ENCODE results near the gene PROC.
A peak's percentile ranks its signal among the peaks of the same experiment; 100 is the strongest.

PROC gene

DNA sequence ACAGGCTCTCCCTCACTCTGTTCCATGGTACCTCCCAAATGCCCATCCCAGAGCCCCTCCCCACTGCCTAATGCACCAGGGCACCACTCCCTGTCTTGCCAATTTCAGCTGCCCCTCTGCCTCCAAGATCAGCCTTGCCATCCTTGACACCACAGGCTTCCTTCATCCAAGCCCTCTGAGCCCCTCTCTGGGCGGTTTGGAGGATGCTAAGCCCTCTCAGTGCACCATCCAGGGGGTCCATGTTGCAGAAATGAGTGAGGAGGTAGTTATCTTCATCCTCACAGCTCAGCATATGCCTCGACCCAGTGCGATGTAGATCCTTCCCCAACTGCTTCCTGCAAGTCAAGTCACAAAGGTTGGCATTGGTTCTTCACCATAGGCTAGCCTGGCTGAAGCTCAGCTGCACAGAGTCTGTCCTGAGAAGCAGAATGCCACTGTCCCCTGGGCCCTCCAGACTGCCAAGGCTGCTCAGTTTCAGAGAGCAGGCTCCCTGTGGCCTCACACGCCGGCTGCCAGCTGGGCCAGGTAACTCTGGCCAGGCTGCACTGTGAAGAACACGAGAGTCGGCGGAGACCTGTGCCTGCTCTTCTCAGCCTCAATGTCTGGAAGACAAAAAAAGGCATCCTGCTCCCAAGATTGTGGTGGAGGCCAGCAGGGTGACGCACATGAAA is 20.5 kb upstream of the PROC start:
- H3K9me3 ChIP-seq (ENCODE audit: control insufficient read depth in 2 of 2, low read length in 2 of 2): no peaks in the 10 kb centered on the region
- H3K27me3 ChIP-seq (ENCODE audit: control insufficient read depth in 1 of 2, insufficient read depth in 2 of 2, low read length in 2 of 2): no peaks in the 10 kb centered on the region
- peaks cover 19% of the 10 kb centered on the region for H3K4me1 ChIP-seq (ENCODE audit: control insufficient read depth, insufficient read depth, low read length)
- no peak overlapping the region for H3K4me3 ChIP-seq (ENCODE audit: low read length in 2 of 2)
- no peak overlapping the region for H3K9ac ChIP-seq (ENCODE audit: low read length in 2 of 2)
- no peaks in the 10 kb centered on the region for H3K36me3 ChIP-seq (ENCODE audit: control insufficient read depth in 2 of 2, insufficient read depth in 2 of 2, low read length in 2 of 2)
- H3K27ac ChIP-seq (ENCODE audit: low read length): no peak overlapping the region

- no peak overlapping the region for H3K9ac ChIP-seq (ENCODE audit: low read length in 2 of 2)
- no peaks in the 10 kb centered on the region for H3K27me3 ChIP-seq (ENCODE audit: control insufficient read depth in 1 of 2, insufficient read depth in 2 of 2, low read length in 2 of 2)
- no peak overlapping the region for H3K4me3 ChIP-seq (ENCODE audit: low read length in 2 of 2)
- no peaks in the 10 kb centered on the region for H3K9me3 ChIP-seq (ENCODE audit: control insufficient read depth in 2 of 2, low read length in 2 of 2)
- no peak overlapping the region for H3K27ac ChIP-seq (ENCODE audit: low read length)
- peaks cover 19% of the 10 kb centered on the region for H3K4me1 ChIP-seq (ENCODE audit: control insufficient read depth, insufficient read depth, low read length)
- H3K36me3 ChIP-seq (ENCODE audit: control insufficient read depth in 2 of 2, insufficient read depth in 2 of 2, low read length in 2 of 2): no peaks in the 10 kb centered on the region
Measured at GRCh38 chr2:127398239-127398590, 20.0 kb upstream of the PROC start.

DNA sequence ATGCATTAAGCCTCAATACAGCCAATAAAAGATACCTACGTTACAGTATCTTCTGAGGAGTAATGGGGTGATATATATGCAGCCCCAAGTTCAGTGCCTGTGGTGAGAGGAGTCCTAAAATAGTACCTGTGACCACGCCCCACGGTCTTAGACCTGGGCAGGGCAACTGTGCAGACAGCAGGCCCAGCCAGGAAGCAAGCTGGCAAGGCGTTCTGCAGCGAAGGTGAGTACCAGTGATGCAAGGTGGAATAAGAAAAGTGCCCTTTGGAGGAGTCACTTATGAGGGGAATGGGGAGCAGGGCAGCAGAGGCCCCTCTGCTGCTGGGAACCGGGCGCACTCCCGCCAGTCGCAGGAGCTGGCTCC is 17.7 kb upstream of the PROC start:
- Histone ChIP-seq H3K4me1 (ENCODE audit: control insufficient read depth, insufficient read depth, low read length) (peaks cover 29% of the 10 kb centered on the region), H3K27me3 (ENCODE audit: control insufficient read depth in 1 of 2, insufficient read depth in 2 of 2, low read length in 2 of 2) (no peaks in the 10 kb centered on the region), H3K4me3 (ENCODE audit: low read length in 2 of 2) (peak overlapping the region; percentile 37 to 55), H3K36me3 (ENCODE audit: control insufficient read depth in 2 of 2, insufficient read depth in 2 of 2, low read length in 2 of 2) (no peaks in the 10 kb centered on the region), H3K9ac (ENCODE audit: low read length in 2 of 2) (peak overlapping the region in 1 of 2 donors; percentile 41), H3K9me3 (ENCODE audit: control insufficient read depth in 2 of 2, low read length in 2 of 2) (no peaks in the 10 kb centered on the region), H3K27ac (ENCODE audit: low read length) (no peak overlapping the region)

DNA sequence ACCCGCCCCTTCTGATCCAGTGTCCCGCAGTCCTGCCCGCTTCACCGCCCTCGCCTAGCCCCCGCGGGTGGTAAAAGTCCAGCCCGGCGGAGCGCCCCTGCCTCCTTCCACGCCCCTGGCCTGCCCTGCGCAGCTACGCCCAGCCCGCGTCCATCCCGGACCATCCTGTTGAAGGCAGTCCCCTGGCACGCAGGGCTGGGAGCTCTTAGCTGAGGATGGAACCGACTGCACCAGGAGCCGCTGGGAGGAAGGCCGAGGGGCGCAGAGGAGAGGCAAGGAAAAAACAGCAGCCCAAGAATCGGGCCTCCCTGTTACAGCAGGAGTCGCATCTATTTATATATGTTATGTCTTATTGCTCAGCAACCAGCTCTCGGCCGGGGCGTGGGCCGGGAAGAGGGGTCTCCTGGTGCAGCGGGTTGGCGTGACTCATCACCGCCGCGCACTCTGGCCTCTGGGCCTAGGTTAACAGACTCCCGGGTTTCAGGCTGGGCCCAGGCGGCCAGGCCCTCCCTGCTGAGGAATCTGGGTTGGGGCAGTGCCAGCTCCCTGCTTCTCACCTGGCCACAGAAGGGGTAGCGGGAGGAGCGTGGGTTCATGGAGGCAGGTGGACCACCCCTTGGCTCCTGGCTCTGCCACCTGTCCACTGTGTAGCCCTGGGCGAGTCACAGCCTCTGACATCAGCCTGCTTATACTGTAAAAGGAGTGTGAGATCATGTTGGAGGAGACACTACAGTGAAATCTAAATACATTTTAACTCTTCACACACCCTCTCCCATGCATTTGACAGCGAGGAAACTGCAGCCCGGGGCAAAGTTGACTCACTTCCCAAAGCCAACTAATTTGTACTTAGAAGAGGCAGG is 17.1 kb upstream of the PROC start:
- Histone ChIP-seq H3K4me1 (ENCODE audit: control insufficient read depth, insufficient read depth, low read length) (peaks cover 30% of the 10 kb centered on the region), H3K9me3 (ENCODE audit: control insufficient read depth in 2 of 2, low read length in 2 of 2) (no peaks in the 10 kb centered on the region), H3K9ac (ENCODE audit: low read length in 2 of 2) (peak overlapping the region; percentile 21 to 41), H3K36me3 (ENCODE audit: control insufficient read depth in 2 of 2, insufficient read depth in 2 of 2, low read length in 2 of 2) (no peaks in the 10 kb centered on the region), H3K27ac (ENCODE audit: low read length) (no peak overlapping the region), H3K27me3 (ENCODE audit: control insufficient read depth in 1 of 2, insufficient read depth in 2 of 2, low read length in 2 of 2) (no peaks in the 10 kb centered on the region), H3K4me3 (ENCODE audit: low read length in 2 of 2) (peak overlapping the region; percentile 37 to 55)

GRCh38 chr2:127401757-127402695 is 16.2 kb upstream of the PROC start:
- H3K36me3 ChIP-seq (ENCODE audit: control insufficient read depth in 2 of 2, insufficient read depth in 2 of 2, low read length in 2 of 2): no peaks in the 10 kb centered on the region
- no peak overlapping the region for H3K27ac ChIP-seq (ENCODE audit: low read length)
- H3K27me3 ChIP-seq (ENCODE audit: control insufficient read depth in 1 of 2, insufficient read depth in 2 of 2, low read length in 2 of 2): no peaks in the 10 kb centered on the region
- peaks cover 30% of the 10 kb centered on the region for H3K4me1 ChIP-seq (ENCODE audit: control insufficient read depth, insufficient read depth, low read length)
- H3K9ac ChIP-seq (ENCODE audit: low read length in 2 of 2): no peak overlapping the region
- H3K9me3 ChIP-seq (ENCODE audit: control insufficient read depth in 2 of 2, low read length in 2 of 2): no peaks in the 10 kb centered on the region
- no peak overlapping the region for H3K4me3 ChIP-seq (ENCODE audit: low read length in 2 of 2)

- Histone ChIP-seq H3K4me1 (ENCODE audit: control insufficient read depth, insufficient read depth, low read length) (peaks cover 27% of the 10 kb centered on the region), H3K27ac (ENCODE audit: low read length) (no peak overlapping the region), H3K9ac (ENCODE audit: low read length in 2 of 2) (no peak overlapping the region)
Measured at GRCh38 chr2:127403460-127403859, 14.8 kb upstream of the PROC start.

DNA sequence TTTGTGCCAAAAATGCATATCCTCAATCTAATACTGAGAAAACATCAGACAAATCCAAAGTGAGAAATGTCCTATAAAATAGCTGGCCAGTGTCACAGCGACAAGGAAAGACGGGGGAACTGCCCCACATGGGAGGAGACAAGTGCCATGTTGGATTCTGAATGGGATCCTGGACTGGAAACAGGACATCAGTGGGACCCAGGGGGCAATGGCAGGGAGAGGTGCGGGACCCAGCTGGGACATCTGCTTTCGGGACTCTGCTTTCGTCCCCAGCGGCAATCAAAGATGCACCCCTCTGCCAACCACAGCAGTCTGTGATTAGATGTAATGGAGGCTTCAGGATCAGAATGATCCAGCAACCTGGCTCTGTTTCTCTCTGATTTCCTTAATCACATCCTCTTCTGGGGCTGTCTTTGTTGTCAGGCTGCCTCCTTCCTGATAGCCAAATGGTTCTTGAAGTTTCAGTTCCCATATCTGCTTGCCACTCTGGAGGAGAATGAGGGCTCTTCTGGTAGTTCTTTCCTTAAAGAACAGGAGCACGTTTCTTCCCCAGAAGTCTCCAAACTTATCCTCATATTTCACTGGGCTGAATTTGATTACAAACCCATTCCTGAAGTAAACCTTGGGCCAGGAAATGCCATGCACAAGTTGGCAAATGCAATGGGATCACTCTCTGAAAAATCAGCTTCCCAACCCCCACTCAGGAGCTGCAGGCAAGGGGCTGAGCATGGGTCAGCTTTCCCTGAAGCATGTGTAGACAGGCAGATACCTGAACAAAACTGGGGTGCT is 13.6 kb upstream of the PROC start:
- no peak overlapping the region for H3K4me3 ChIP-seq (ENCODE audit: low read length in 2 of 2)
- no peaks in the 10 kb centered on the region for H3K9me3 ChIP-seq (ENCODE audit: control insufficient read depth in 2 of 2, low read length in 2 of 2)
- no peak overlapping the region for H3K27ac ChIP-seq (ENCODE audit: low read length)
- no peaks in the 10 kb centered on the region for H3K27me3 ChIP-seq (ENCODE audit: control insufficient read depth in 1 of 2, insufficient read depth in 2 of 2, low read length in 2 of 2)
- peaks cover 27% of the 10 kb centered on the region for H3K4me1 ChIP-seq (ENCODE audit: control insufficient read depth, insufficient read depth, low read length)
- H3K9ac ChIP-seq (ENCODE audit: low read length in 2 of 2): no peak overlapping the region
- H3K36me3 ChIP-seq (ENCODE audit: control insufficient read depth in 2 of 2, insufficient read depth in 2 of 2, low read length in 2 of 2): no peaks in the 10 kb centered on the region

More at GRCh38 chr2:127403460-127403859, 14.8 kb upstream of the PROC start:
- Histone ChIP-seq H3K27me3 (ENCODE audit: control insufficient read depth in 1 of 2, insufficient read depth in 2 of 2, low read length in 2 of 2) (no peaks in the 10 kb centered on the region), H3K9me3 (ENCODE audit: control insufficient read depth in 2 of 2, low read length in 2 of 2) (no peaks in the 10 kb centered on the region), H3K36me3 (ENCODE audit: control insufficient read depth in 2 of 2, insufficient read depth in 2 of 2, low read length in 2 of 2) (no peaks in the 10 kb centered on the region), H3K4me3 (ENCODE audit: low read length in 2 of 2) (no peak overlapping the region)

GRCh38 chr2:127405255-127405610 is 13.0 kb upstream of the PROC start:
- Histone ChIP-seq H3K4me3 (ENCODE audit: low read length in 2 of 2) (no peak overlapping the region), H3K27me3 (ENCODE audit: control insufficient read depth in 1 of 2, insufficient read depth in 2 of 2, low read length in 2 of 2) (no peaks in the 10 kb centered on the region), H3K9me3 (ENCODE audit: control insufficient read depth in 2 of 2, low read length in 2 of 2) (no peaks in the 10 kb centered on the region), H3K4me1 (ENCODE audit: control insufficient read depth, insufficient read depth, low read length) (peaks cover 27% of the 10 kb centered on the region), H3K9ac (ENCODE audit: low read length in 2 of 2) (no peak overlapping the region), H3K36me3 (ENCODE audit: control insufficient read depth in 2 of 2, insufficient read depth in 2 of 2, low read length in 2 of 2) (no peaks in the 10 kb centered on the region), H3K27ac (ENCODE audit: low read length) (no peak overlapping the region)

GRCh38 chr2:127406454-127406853 is 11.8 kb upstream of the PROC start:
- H3K9ac ChIP-seq (ENCODE audit: low read length in 2 of 2): no peak overlapping the region
- no peaks in the 10 kb centered on the region for H3K9me3 ChIP-seq (ENCODE audit: control insufficient read depth in 2 of 2, low read length in 2 of 2)
- no peaks in the 10 kb centered on the region for H3K36me3 ChIP-seq (ENCODE audit: control insufficient read depth in 2 of 2, insufficient read depth in 2 of 2, low read length in 2 of 2)
- no peaks in the 10 kb centered on the region for H3K27me3 ChIP-seq (ENCODE audit: control insufficient read depth in 1 of 2, insufficient read depth in 2 of 2, low read length in 2 of 2)
- no peak overlapping the region for H3K27ac ChIP-seq (ENCODE audit: low read length)
- peaks cover 16% of the 10 kb centered on the region for H3K4me1 ChIP-seq (ENCODE audit: control insufficient read depth, insufficient read depth, low read length)
- no peak overlapping the region for H3K4me3 ChIP-seq (ENCODE audit: low read length in 2 of 2)

DNA sequence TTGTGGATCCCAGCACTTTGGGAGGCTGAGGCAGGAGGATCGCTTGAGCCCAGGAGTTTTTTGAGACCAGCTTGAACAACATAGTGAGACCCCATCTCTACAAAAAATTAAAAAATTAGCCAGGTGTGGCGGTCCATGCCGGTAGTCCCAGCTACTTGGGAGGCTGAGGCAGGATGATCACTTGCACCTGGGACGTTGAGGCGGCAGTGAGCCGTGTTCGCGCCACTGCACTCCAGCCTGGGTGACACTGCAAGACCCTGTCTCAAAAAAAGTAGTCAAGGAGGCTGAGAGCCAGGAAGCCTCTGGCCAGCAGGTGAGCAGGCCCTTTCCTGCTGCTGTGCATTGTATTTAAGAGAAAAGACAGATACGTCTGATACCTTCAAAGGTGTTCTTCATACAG is 11.1 kb upstream of the PROC start:
- H3K36me3 ChIP-seq (ENCODE audit: control insufficient read depth in 2 of 2, insufficient read depth in 2 of 2, low read length in 2 of 2): no peaks in the 10 kb centered on the region
- H3K9me3 ChIP-seq (ENCODE audit: control insufficient read depth in 2 of 2, low read length in 2 of 2): no peaks in the 10 kb centered on the region
- peak overlapping the region; percentile 11 for H3K27ac ChIP-seq (ENCODE audit: low read length)
- no peaks in the 10 kb centered on the region for H3K27me3 ChIP-seq (ENCODE audit: control insufficient read depth in 1 of 2, insufficient read depth in 2 of 2, low read length in 2 of 2)
- no peak overlapping the region for H3K4me3 ChIP-seq (ENCODE audit: low read length in 2 of 2)
- H3K4me1 ChIP-seq (ENCODE audit: control insufficient read depth, insufficient read depth, low read length): peaks cover 16% of the 10 kb centered on the region
- peak overlapping the region in 1 of 2 donors; percentile 1 for H3K9ac ChIP-seq (ENCODE audit: low read length in 2 of 2)

Data from stomach smooth muscle (tissue), 2 donors.